H9 (cell line): ENCODE measurements around the gene KCNG1. TPM values are rescaled to one million over a fixed set of nuclear protein-coding genes. Genes with fewer than 3 reads are reported as not detected.

Experiments used
- DNase-seq: peaks from one replicate; pipeline ENCODE4 v3.0.0-alpha.2; 2017
- H2AFZ ChIP-seq: one replicate; pipeline ENCODE4 v1.6.1; 2013; ENCODE audit warnings: mild to moderate bottlenecking, low read length, control low read depth, moderate library complexity
- H2AK5ac ChIP-seq: 2 replicates; pipeline ENCODE4 v1.6.1; 2013; ENCODE audit warnings: low read length, control low read depth, mixed read lengths; ENCODE audit not compliant: insufficient read length
- H2BK120ac ChIP-seq: one replicate; pipeline ENCODE4 v1.6.1; 2013; ENCODE audit warnings: low read depth, mild to moderate bottlenecking, low read length, control low read depth, inconsistent platforms; ENCODE audit not compliant: poor library complexity, severe bottlenecking
- H2BK12ac ChIP-seq: 2 replicates; pipeline ENCODE4 v1.6.1; 2013; ENCODE audit warnings: low read length, control low read depth, mixed read lengths, low read depth; ENCODE audit not compliant: insufficient read length
- H2BK15ac ChIP-seq: 2 replicates; pipeline ENCODE4 v1.6.1; 2013; ENCODE audit warnings: low read depth, low read length, control low read depth
- H2BK20ac ChIP-seq: one replicate; pipeline ENCODE4 v1.6.1; 2013; ENCODE audit warnings: low read depth, mild to moderate bottlenecking, low read length, control low read depth, inconsistent platforms; ENCODE audit not compliant: poor library complexity, severe bottlenecking
- H2BK5ac ChIP-seq: 2 replicates; pipeline ENCODE4 v1.6.1; 2013; ENCODE audit warnings: low read length, control low read depth, mixed read lengths; ENCODE audit not compliant: insufficient read length
- H3K14ac ChIP-seq: 2 replicates; pipeline ENCODE4 v1.6.1; 2013; ENCODE audit warnings: low read length, control low read depth; ENCODE audit not compliant: insufficient read depth
- H3K18ac ChIP-seq: 2 replicates; pipeline ENCODE4 v1.6.1; 2013; ENCODE audit warnings: low read depth, mild to moderate bottlenecking, mixed read lengths, low read length, control low read depth; ENCODE audit not compliant: insufficient read length
- H3K23ac ChIP-seq: 2 replicates; pipeline ENCODE4 v1.6.1; 2013; ENCODE audit warnings: low read length, control low read depth, mixed read lengths, low read depth; ENCODE audit not compliant: insufficient read length
- H3K23me2 ChIP-seq: 2 replicates; pipeline ENCODE4 v1.6.1; 2013; ENCODE audit warnings: low read depth, mild to moderate bottlenecking, mixed read lengths, low read length, control low read depth; ENCODE audit not compliant: insufficient read length, poor library complexity, severe bottlenecking
- H3K27ac ChIP-seq: 2 replicates; pipeline ENCODE4 v1.5.1; 2013; ENCODE audit warnings: low read length, control low read depth, mixed read lengths, low read depth; ENCODE audit not compliant: insufficient read length
- H3K27me3 ChIP-seq: 2 replicates; pipeline ENCODE4 v1.6.1; 2013; ENCODE audit warnings: low read length, control low read depth, inconsistent platforms; ENCODE audit not compliant: insufficient read depth
- H3K4ac ChIP-seq: 2 replicates; pipeline ENCODE4 v1.6.1; 2013; ENCODE audit warnings: low read depth, mild to moderate bottlenecking, control low read depth, inconsistent platforms, low read length, moderate library complexity
- H3K4me1 ChIP-seq: 2 replicates; pipeline ENCODE4 v1.6.1; 2013; ENCODE audit warnings: low read length, control low read depth, inconsistent platforms; ENCODE audit not compliant: insufficient read depth
- H3K4me2 ChIP-seq: 2 replicates; pipeline ENCODE4 v1.6.1; 2013; ENCODE audit warnings: low read length, control low read depth, mixed read lengths; ENCODE audit not compliant: insufficient read length, insufficient read depth
- H3K56ac ChIP-seq: 2 replicates; pipeline ENCODE4 v1.6.1; 2013; ENCODE audit warnings: low read depth, mild to moderate bottlenecking, mixed read lengths, low read length, control low read depth; ENCODE audit not compliant: insufficient read length
- H3K79me1 ChIP-seq: 2 replicates; pipeline ENCODE4 v1.6.1; 2013; ENCODE audit warnings: low read depth, mild to moderate bottlenecking, moderate library complexity, low read length, control low read depth, inconsistent platforms; ENCODE audit not compliant: insufficient read depth, poor library complexity, severe bottlenecking
- H3K79me2 ChIP-seq: 2 replicates; pipeline ENCODE4 v1.6.1; 2013; ENCODE audit warnings: low read length, control low read depth, inconsistent platforms; ENCODE audit not compliant: insufficient read depth
- H3K9ac ChIP-seq: 2 replicates; pipeline ENCODE4 v1.6.1; 2013; ENCODE audit warnings: low read length, control low read depth, mixed read lengths; ENCODE audit not compliant: insufficient read length; ENCODE audit errors: extremely low read depth
- H3K9me3 ChIP-seq: one replicate; pipeline ENCODE4 v1.6.1; 2013; ENCODE audit warnings: low read depth, low read length, inconsistent platforms; ENCODE audit not compliant: control insufficient read depth
- H3T11ph ChIP-seq: one replicate; pipeline ENCODE4 v1.6.1; 2013; ENCODE audit warnings: mild to moderate bottlenecking, low read length, control low read depth, inconsistent platforms
- H4K20me1 ChIP-seq: one replicate; pipeline ENCODE4 v1.6.1; 2013; ENCODE audit not compliant: control insufficient read depth, insufficient read length, insufficient read depth
- H4K5ac ChIP-seq: 2 replicates; pipeline ENCODE4 v1.6.1; 2013; ENCODE audit warnings: low read depth, mild to moderate bottlenecking, mixed read lengths, low read length, control low read depth; ENCODE audit not compliant: insufficient read length
- H4K8ac ChIP-seq: replicated peaks from 2 replicates; pipeline ENCODE4 v1.6.1; 2013; ENCODE audit warnings: low read length, control low read depth, mixed read lengths, low read depth; ENCODE audit not compliant: insufficient read length
- H4K91ac ChIP-seq: 2 replicates; pipeline ENCODE4 v1.6.1; 2013; ENCODE audit warnings: low read depth, mild to moderate bottlenecking, moderate library complexity, mixed read lengths, low read length, control low read depth; ENCODE audit not compliant: insufficient read length
- H3K27ac Mint-ChIP-seq, 3 experiments: 2 replicates in 2 of 3; 3 replicates in 1 of 3; pipeline ENCODE4 v1.8.0; 2020 to 2021; ENCODE audit warnings: mixed read lengths in 3 of 3, mild to moderate bottlenecking in 1 of 3, moderate library complexity in 1 of 3
- H3K27me3 Mint-ChIP-seq: 2 replicates; pipeline ENCODE4 v1.8.0; 2021; ENCODE audit warnings: low read depth, mild to moderate bottlenecking, moderate library complexity, mixed read lengths
- H3K36me3 Mint-ChIP-seq, 3 experiments: 2 replicates in 2 of 3; 3 replicates in 1 of 3; pipeline ENCODE4 v1.8.0; 2020 to 2021; ENCODE audit warnings: low read depth in 3 of 3, mixed read lengths in 3 of 3; ENCODE audit not compliant: insufficient read depth in 1 of 3
- H3K4me1 Mint-ChIP-seq, 2 experiments: 2 replicates each; pipeline ENCODE4 v1.8.0; 2020; ENCODE audit warnings: mixed read lengths in 2 of 2
- H3K4me3 Mint-ChIP-seq, 2 experiments: 2 replicates in 1 of 2; 3 replicates in 1 of 2; pipeline ENCODE4 v1.8.0; 2020 to 2021; ENCODE audit warnings: mild to moderate bottlenecking in 2 of 2, mixed read lengths in 2 of 2, moderate library complexity in 1 of 2
- H3K9me3 Mint-ChIP-seq, 2 experiments: 2 replicates in 1 of 2; 3 replicates in 1 of 2; pipeline ENCODE4 v1.8.0; 2020; ENCODE audit warnings: mild to moderate bottlenecking in 2 of 2, mixed read lengths in 2 of 2, moderate library complexity in 1 of 2
- CTCF ChIP-seq: fragments of 200-600 bp; sonication (generic); conservative IDR thresholded peaks from 3 replicates; pipeline ENCODE4 v1.8.0; 2021; ENCODE audit warnings: antibody characterized with exemption, mild to moderate bottlenecking
- WGBS: extraction: QIAGEN DNeasy Blood & Tissue Kit; methylation state at CpG from one replicate; pipeline ENCODE4 v1.1.7; 2013; ENCODE audit warnings: missing lambda C conversion rate, low lambda C conversion rate, mixed read lengths; ENCODE audit not compliant: insufficient read length; ENCODE audit errors: extremely low coverage; 5-methylcytosine and 5-hydroxymethylcytosine counted together
- total RNA-seq: library from RNA; stranded (reverse); gene quantifications from 2 replicates; pipeline ENCODE4 v1.2.1, GENCODE V29; 2021

KCNG1 gene
- total RNA-seq, 1 experiment from 2014 or later = 13.2 TPM

DNA sequence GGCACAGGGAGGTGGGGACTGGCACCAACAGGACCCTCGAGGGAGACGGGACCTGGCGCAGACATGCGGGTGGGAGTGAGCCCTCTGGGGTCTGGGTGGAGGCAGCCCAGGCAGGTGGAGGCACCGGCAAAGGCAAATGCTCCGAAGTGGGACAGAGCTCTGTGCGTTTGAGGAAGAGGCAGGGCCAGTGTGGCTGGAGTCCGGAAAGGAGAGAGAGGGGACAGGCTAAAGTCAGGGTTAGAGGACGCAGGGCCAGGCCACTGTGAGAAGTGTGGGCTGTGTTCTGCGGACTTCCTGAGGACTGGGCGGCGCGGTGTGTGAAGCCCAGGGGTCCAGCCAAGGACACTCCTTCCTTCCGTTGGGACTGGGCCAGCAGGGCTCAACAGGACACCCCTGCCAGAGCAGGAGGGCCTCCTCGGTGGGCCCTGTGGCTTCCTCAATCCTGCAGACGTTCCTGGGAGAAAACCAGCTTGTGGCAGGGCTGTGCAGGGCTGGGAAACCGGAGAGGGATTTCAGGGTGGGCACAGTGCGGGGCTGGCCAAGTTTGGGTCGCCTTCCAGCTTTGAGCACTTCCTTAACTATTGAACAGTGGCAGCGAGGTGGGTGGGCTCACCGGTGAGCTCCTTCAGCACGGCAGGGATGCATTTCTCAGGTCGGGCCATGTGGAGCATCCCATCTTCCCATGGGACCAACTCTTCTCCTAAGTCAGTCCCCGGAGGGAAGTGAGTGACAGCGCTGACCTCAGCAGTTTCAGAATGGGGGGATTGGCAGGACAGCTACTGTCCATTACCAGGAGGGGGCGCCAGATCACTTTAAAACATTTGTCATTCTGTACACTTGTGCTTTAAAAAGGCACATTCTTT is 41.8 kb downstream of the KCNG1 start:
- Histone ChIP-seq H2BK5ac (no peak overlapping the region), H3K18ac (no peak overlapping the region), H3K27ac (no peak overlapping the region), H2BK20ac (no peak overlapping the region), H2BK15ac (no peak overlapping the region), H3K23me2 (no peaks in the 10 kb centered on the region), H3K4ac (no peak overlapping the region), H3K79me1 (no peaks in the 10 kb centered on the region), H3K23ac (no peak overlapping the region), H3T11ph (no peak overlapping the region), H4K20me1 (no peaks in the 10 kb centered on the region), H3K4me2 (no peak overlapping the region), H3K79me2 (no peaks in the 10 kb centered on the region), H3K14ac (no peak overlapping the region; the same call in 1 of the 2 replicates), H3K27me3 (no peaks in the 10 kb centered on the region), H3K9me3 (no peaks in the 10 kb centered on the region), H4K5ac (no peak overlapping the region), H3K4me1 (no peaks in the 10 kb centered on the region), H3K9ac (no peak overlapping the region), H4K8ac (no peak overlapping the region), H3K56ac (no peak overlapping the region), H2BK12ac (no peak overlapping the region), H2AK5ac (no peak overlapping the region), H4K91ac (no peak overlapping the region), H2BK120ac (no peak overlapping the region), H2AFZ (no peak overlapping the region)
- Mint-ChIP-seq H3K27ac (peak overlapping the region in 1 of 3 experiments; percentile 92; a peak in 2 of 7 replicates), H3K9me3 (no peaks in the 10 kb centered on the region), H3K36me3 (no peaks in the 10 kb centered on the region), H3K4me1 (peaks cover 12 to 16% of the 10 kb centered on the region in 2 experiments), H3K4me3 (no peak overlapping the region), H3K27me3 (peaks cover 19% of the 10 kb centered on the region)
- no CpG with 5 or more reads among the region's 26 CpGs for WGBS
- peak; percentile 68 for DNase-seq
- TF ChIP-seq CTCF = peak; percentile 97
